GM23338 (cell line): ENCODE results near the gene ALG14. TPM values are rescaled to one million over a fixed set of nuclear protein-coding genes. Genes with fewer than 3 reads are reported as not detected.

Experiments
- ATAC-seq: fragments of 200-7000 bp; cut with Tn5 transposase; 3 replicates; pipeline ENCODE4 v1.9.1; 2020
- DNase-seq: peaks from one replicate; pipeline ENCODE4 v3.0.0-alpha.2; 2015; ENCODE audit warnings: low spot score
- H2AFZ ChIP-seq: fragments of 200-600 bp; sonication (generic); 2 replicates; pipeline ENCODE4 v1.8.0; 2016; ENCODE audit warnings: antibody characterized with exemption, mild to moderate bottlenecking, moderate library complexity
- H3F3A ChIP-seq: fragments of 200-600 bp; sonication (generic); replicated peaks from 2 replicates; pipeline ENCODE4 v1.8.0; 2017; ENCODE audit warnings: antibody characterized with exemption, mixed run types, low read depth
- H3K27ac ChIP-seq: fragments of 200-600 bp; sonication (generic); 2 replicates; pipeline ENCODE4 v1.6.1; 2016; ENCODE audit warnings: low read depth
- H3K27me3 ChIP-seq: fragments of 200-600 bp; sonication (generic); 2 replicates; pipeline ENCODE4 v1.8.0; 2016; ENCODE audit warnings: mild to moderate bottlenecking, mixed run types, moderate library complexity; ENCODE audit not compliant: insufficient read depth
- H3K36me3 ChIP-seq: fragments of 200-600 bp; sonication (generic); 2 replicates; pipeline ENCODE4 v1.8.0; 2016; ENCODE audit warnings: mild to moderate bottlenecking; ENCODE audit not compliant: insufficient read depth
- H3K4me1 ChIP-seq: fragments of 200-600 bp; sonication (generic); 2 replicates; pipeline ENCODE4 v1.8.0; 2016; ENCODE audit warnings: mild to moderate bottlenecking, moderate library complexity; ENCODE audit not compliant: insufficient read depth
- H3K4me2 ChIP-seq: fragments of 200-600 bp; sonication (generic); 2 replicates; pipeline ENCODE4 v1.7.1; 2017; ENCODE audit warnings: mixed run types
- H3K4me3 ChIP-seq: fragments of 200-600 bp; sonication (generic); 2 replicates; pipeline ENCODE4 v1.6.1; 2016; ENCODE audit warnings: mixed run types
- H3K79me2 ChIP-seq: fragments of 200-600 bp; sonication (generic); replicated peaks from 2 replicates; pipeline ENCODE4 v1.8.0; 2017; ENCODE audit warnings: mild to moderate bottlenecking; ENCODE audit not compliant: insufficient read depth
- H3K9me2 ChIP-seq: fragments of 200-600 bp; sonication (generic); 2 replicates; pipeline ENCODE4 v1.8.0; 2017; ENCODE audit not compliant: insufficient read depth
- H4K20me1 ChIP-seq: fragments of 200-600 bp; sonication (generic); replicated peaks from 2 replicates; pipeline ENCODE4 v1.8.0; 2017; ENCODE audit warnings: mild to moderate bottlenecking; ENCODE audit not compliant: insufficient read depth
- H3K27ac Mint-ChIP-seq: 2 replicates; pipeline ENCODE4 v1.8.0; 2020; ENCODE audit warnings: inconsistent platforms, mild to moderate bottlenecking, moderate library complexity, mixed read lengths
- H3K27me3 Mint-ChIP-seq: 3 replicates; pipeline ENCODE4 v1.8.0; 2022; ENCODE audit warnings: low read depth, mild to moderate bottlenecking, moderate library complexity, mixed read lengths, inconsistent platforms; ENCODE audit not compliant: insufficient read depth, poor library complexity
- H3K36me3 Mint-ChIP-seq: 3 replicates; pipeline ENCODE4 v1.8.0; 2021; ENCODE audit warnings: low read depth, mild to moderate bottlenecking, inconsistent platforms, moderate library complexity, mixed read lengths
- H3K4me1 Mint-ChIP-seq: 3 replicates; pipeline ENCODE4 v1.8.0; 2020; ENCODE audit warnings: mild to moderate bottlenecking, inconsistent platforms, mixed read lengths
- H3K4me3 Mint-ChIP-seq: 3 replicates; pipeline ENCODE4 v1.8.0; 2021; ENCODE audit warnings: moderate library complexity, mild to moderate bottlenecking, inconsistent platforms, mixed read lengths
- H3K9me3 Mint-ChIP-seq: 3 replicates; pipeline ENCODE4 v1.8.0; 2020; ENCODE audit warnings: moderate library complexity, mild to moderate bottlenecking, inconsistent platforms, mixed read lengths
- CREB1 ChIP-seq: fragments of 250-450 bp; sonication (Bioruptor Pico); IDR thresholded peaks from 2 replicates; pipeline ENCODE4 v1.5.0; 2020; ENCODE audit warnings: low read depth, mild to moderate bottlenecking, moderate library complexity
- CTCF ChIP-seq, 2 experiments: fragments of 200-600 bp in 1 of 2; sonication (generic) in 1 of 2; conservative IDR thresholded peaks; 2 replicates each; pipeline versions ENCODE4 v1.5.1 to v1.6.1; 2016 to 2017; ENCODE audit warnings: antibody characterized with exemption in 2 of 2, low read depth in 2 of 2, mild to moderate bottlenecking in 2 of 2, moderate library complexity in 1 of 2
- ETS1 ChIP-seq: IDR thresholded peaks from 2 replicates; pipeline ENCODE4 v1.6.1; 2016; ENCODE audit warnings: antibody characterized with exemption
- JUNB ChIP-seq: IDR thresholded peaks from one replicate; pipeline ENCODE4 v1.6.1; 2016; ENCODE audit warnings: antibody characterized with exemption; ENCODE audit not compliant: unreplicated experiment
- POLR2AphosphoS5 ChIP-seq: IDR thresholded peaks from 2 replicates; pipeline ENCODE4 v1.6.1; 2016; ENCODE audit warnings: antibody characterized with exemption, low read depth
- STAT1 ChIP-seq: IDR thresholded peaks from one replicate; pipeline ENCODE4 v1.6.1; 2016; ENCODE audit warnings: antibody characterized with exemption; ENCODE audit not compliant: unreplicated experiment
- ZNF114 ChIP-seq: fragments of 250-450 bp; sonication (Bioruptor Pico); IDR thresholded peaks from 2 replicates; pipeline ENCODE4 v1.5.0; 2020; ENCODE audit warnings: mild to moderate bottlenecking, moderate library complexity
- ZNF331 ChIP-seq: fragments of 250-450 bp; sonication (Bioruptor Pico); IDR thresholded peaks from 2 replicates; pipeline ENCODE4 v1.5.0; 2020; ENCODE audit warnings: low read depth, mild to moderate bottlenecking, moderate library complexity
- ZNF462 ChIP-seq: fragments of 250-450 bp; sonication (Bioruptor Pico); IDR thresholded peaks from 2 replicates; pipeline ENCODE4 v1.5.0; 2020; ENCODE audit warnings: mild to moderate bottlenecking, moderate library complexity
- polyA plus RNA-seq: library from polyadenylated mRNA; unstranded; fragments of >200 nt; fragmentation: Nextera tagmentation; extraction: Ambion mirVana; gene quantifications from 2 replicates; pipeline ENCODE4 v1.2.1, GENCODE V29; 2016
- total RNA-seq: library from RNA; depleted of rRNA; stranded (reverse); fragments of >200 nt; shearing (Covaris generic); gene quantifications from 2 replicates; pipeline ENCODE4 v1.2.3, GENCODE V29; 2014

Gene ALG14
- total and polyA plus RNA-seq, 2 experiments from 2014 or later = 0.42 to 2.8 TPM

GRCh38 chr1:94926126-94926914 is 146.4 kb downstream of the ALG14 start:
- Histone ChIP-seq H4K20me1 (peaks cover 36% of the 10 kb centered on the region), H3K4me3 (peak overlapping the region; percentile 92), H3K4me2 (peak overlapping the region; percentile 82), H3K79me2 (peaks cover 77% of the 10 kb centered on the region), H3K4me1 (peaks cover 54% of the 10 kb centered on the region), H3K36me3 (no peaks in the 10 kb centered on the region), H2AFZ (no peak overlapping the region), H3K27ac (peak overlapping the region; percentile 99), H3F3A (peaks cover 12% of the 10 kb centered on the region), H3K9me2 (peaks cover 4% of the 10 kb centered on the region; the same call in 1 of the 2 replicates), H3K27me3 (no peaks in the 10 kb centered on the region)
- H3K4me3 Mint-ChIP-seq = peak overlapping the region; percentile 98
- peaks cover 20% of the 10 kb centered on the region for H3K27me3 Mint-ChIP-seq
- DNase-seq (peak; percentile 66), ATAC-seq (peak; percentile 51)
- TF ChIP-seq ZNF331 (CRISPR knock-in tag) (no peak), STAT1 (no peak), CREB1 (no peak), CTCF (conservative IDR thresholded peaks at IDR 0.05; ENCODE audit: low read depth in 2 of 2) (peak; percentile 36 to 56; a peak in 2 of 4 replicates), JUNB (no peak), POLR2AphosphoS5 (no peak), ETS1 (no peak), ZNF462 (CRISPR knock-in tag) (no peak), ZNF114 (CRISPR knock-in tag) (no peak)
- H3K9me3 Mint-ChIP-seq = peaks cover 4% of the 10 kb centered on the region; the same call in 2 of the 3 replicates
- H3K4me1 Mint-ChIP-seq = peaks cover 69% of the 10 kb centered on the region
- H3K27ac Mint-ChIP-seq = peak overlapping the region; percentile 98
- peaks cover 27% of the 10 kb centered on the region for H3K36me3 Mint-ChIP-seq
